D721Med (cell line): ENCODE measurements around the gene CKAP2L.

Source experiments
- DNase-seq: peaks from one replicate; pipeline ENCODE4 v3.0.0; 2011; ENCODE audit warnings: low spot score; ENCODE audit not compliant: insufficient read length
- FAIRE-seq: peaks from 2 replicates; lab custom pipeline; 2011; peaks lifted over from hg19 to GRCh38; lab: Jason Lieb, UNC
- TF ChIP-seq, protein P1 (sequence below): IDR thresholded peaks from 2 replicates; pipeline ENCODE4 v1.5.1; 2012; ENCODE audit warnings: mild to moderate bottlenecking, control low read depth; ENCODE audit not compliant: insufficient read depth; ENCODE audit errors: missing control alignments

Gene CKAP2L

DNA sequence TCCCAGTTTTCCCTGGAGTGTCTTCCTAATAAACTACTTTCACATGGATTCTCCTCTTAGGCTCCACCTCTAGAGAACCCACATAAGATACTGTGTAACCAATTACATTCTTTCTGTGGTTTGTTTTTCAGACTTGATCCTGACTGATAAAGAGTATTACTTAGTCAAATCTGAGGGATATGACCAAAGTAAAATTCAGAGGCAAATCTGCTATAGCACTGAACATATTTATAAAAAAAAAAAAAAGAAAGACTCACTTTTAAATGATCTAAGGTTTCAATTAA is 13.9 kb downstream of the CKAP2L start:
- TF ChIP-seq, protein P1, sequence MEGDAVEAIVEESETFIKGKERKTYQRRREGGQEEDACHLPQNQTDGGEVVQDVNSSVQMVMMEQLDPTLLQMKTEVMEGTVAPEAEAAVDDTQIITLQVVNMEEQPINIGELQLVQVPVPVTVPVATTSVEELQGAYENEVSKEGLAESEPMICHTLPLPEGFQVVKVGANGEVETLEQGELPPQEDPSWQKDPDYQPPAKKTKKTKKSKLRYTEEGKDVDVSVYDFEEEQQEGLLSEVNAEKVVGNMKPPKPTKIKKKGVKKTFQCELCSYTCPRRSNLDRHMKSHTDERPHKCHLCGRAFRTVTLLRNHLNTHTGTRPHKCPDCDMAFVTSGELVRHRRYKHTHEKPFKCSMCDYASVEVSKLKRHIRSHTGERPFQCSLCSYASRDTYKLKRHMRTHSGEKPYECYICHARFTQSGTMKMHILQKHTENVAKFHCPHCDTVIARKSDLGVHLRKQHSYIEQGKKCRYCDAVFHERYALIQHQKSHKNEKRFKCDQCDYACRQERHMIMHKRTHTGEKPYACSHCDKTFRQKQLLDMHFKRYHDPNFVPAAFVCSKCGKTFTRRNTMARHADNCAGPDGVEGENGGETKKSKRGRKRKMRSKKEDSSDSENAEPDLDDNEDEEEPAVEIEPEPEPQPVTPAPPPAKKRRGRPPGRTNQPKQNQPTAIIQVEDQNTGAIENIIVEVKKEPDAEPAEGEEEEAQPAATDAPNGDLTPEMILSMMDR: no peak
- DNase-seq (no peak), FAIRE-seq (no peak)

DNA sequence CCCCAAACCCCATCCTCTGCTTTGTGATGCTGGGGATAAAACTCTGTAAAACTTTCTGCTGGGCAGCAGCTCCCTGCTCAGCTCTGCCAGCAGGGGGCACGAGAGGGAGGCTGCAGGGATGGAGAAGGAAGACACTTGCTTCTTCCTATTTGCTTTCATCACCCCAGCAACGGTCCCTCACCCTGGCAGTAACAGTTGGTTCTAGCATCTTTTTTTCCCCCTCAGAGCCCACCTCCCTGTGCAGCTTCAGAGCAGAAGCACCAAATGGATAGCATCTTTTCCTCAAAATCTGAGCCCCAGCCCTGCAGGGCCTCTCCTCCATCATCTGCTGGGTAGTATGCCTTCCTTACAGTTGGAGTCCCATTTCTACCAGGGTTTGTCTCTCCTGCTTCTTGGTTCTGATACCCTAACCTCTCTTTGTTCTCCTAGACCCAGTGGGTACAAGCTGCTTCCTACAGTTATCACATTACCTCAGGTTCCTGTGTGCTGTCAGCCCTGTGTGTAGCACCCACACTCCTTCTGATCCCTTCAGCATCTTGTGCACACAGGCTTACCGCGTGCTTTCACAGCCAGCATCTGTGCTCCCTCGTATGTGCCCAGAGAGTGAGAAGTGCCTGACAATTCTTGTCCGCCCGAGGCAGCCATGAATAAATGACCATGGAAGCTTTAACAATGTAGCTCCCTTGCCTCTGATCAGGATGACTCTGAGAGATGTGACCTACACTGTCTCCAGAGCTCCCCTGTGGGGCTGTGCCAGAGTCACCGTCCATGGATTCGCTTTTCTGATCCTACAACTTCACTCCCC is 14.5 kb downstream of the CKAP2L start:
- no peak for FAIRE-seq
- peak; percentile 44 for DNase-seq
- TF ChIP-seq, protein P1: peak; percentile 96

DNA sequence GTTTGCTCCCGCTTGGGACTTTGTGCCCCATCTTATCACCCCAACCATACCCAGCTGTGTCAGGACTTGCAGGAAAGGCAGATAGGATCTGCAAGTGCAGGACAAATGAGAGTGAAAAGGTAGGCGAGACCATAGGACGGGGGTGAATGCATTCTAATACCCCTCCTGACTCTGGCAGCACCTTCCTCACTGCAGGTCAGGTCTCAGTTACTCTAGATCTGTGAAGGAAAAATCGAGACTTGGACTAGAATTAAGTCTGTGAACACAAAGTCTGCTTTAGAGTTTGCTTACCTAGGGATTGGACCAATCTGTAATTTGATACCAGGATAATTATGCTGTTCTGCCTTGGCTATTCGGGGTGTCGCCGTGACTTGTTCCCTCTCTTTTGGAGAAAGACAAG is 23.9 kb downstream of the CKAP2L start:
- TF ChIP-seq, protein P1: no peak

DNA sequence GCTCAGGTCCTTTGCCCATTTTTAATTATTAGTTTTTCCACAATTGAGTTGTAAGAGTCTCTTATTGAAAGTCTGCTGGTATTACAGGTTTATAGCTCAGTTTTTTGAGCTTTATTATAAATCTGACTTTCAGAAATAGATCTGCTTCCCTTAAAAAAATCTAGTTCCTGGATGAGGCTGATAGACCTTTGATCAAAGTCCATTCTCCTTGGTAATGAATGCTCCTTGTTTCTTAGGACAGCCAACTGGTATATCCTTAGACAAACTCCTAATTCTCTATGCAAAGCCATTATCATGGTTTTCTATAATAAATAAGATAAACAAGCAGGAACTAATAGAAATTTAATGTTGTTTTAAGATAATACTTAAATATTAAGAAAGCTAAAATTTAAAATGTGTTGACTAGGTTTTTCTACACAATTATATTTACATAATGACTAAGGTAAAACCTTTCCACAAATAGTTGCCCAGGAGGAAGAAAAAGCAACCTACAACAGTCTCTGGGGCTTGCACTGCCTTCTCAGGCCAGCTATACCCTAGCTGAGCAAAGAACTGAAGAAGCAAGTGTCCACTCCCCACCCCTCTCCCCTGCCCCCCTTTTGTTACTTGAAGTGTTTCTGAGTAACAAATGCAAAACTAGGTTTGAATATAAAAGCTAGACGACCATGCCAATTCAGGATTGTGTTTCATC is 26.7 kb downstream of the CKAP2L start:
- TF ChIP-seq, protein P1: no peak
- FAIRE-seq (no peak), DNase-seq (no peak)

More for the DNA sequence above, 23.9 kb downstream of the CKAP2L start:
- FAIRE-seq: no peak
- no peak for DNase-seq

DNA sequence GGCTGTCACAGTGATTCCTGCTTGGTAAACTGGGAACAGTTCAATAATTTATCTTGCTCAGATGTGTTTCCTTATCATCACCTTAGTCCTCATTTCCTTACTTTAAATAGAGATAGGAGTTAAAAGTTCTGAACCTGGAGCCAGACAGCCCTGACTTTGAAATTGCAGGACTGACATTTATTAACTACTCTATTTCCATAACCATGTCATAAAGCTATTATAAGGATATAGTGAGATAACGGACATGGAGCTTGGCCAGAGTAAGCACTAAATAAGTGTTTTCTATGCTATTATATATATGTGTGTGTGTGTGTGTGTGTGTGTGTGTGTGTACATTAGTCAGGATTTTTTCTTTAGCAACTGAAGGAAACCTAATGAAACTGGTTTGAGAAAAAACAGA is 30.5 kb downstream of the CKAP2L start:
- DNase-seq (no peak), FAIRE-seq (no peak)
- TF ChIP-seq, protein P1: no peak

DNA sequence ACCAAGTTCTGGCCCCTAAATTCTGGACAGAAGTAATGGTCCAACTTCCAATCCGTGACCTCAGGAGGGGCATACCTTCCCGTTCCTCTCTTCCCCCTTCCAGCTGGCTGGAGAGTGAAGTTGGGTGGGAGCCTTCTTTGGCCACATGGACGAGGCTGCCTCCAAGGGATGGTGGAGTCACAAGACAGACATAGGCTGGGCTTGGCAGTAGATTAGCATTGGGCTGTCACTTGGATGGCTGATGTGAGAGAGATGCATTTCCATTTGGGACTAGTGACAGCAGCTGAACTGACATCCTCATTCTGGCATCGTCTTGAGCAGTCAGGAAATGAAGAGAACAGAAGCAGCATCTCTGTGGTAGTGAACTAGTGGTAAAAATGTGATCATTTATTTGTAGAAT is 31.0 kb downstream of the CKAP2L start:
- DNase-seq (no peak), FAIRE-seq (no peak)
- TF ChIP-seq, protein P1: no peak

DNA sequence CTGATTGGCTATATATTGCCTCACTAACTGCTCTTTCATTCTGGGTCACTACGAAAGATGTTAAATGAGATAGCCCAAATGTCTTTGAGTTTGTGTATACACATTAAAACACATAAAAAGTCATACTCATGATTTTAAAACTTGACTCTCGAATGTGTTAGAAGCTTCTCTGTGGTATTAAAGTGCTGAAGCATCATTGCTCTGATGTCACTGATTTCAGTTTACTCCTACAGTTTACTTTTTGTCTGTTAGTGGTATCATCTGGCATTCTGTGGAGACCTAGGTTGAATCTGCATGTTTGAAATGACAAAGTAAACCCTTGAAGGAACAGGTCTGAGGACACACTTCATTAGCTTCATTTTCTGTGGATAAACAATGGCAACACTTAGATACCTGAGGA is 32.9 kb downstream of the CKAP2L start:
- TF ChIP-seq, protein P1: no peak
- DNase-seq (no peak), FAIRE-seq (no peak)
